Ectodermal cell (in vitro differentiated cells): ENCODE data around the gene CSMD2.
"Not testable (repeated sequence)": the region's sequence is repeated elsewhere in the genome, so short reads cannot be mapped to it uniquely, and the experiment has no call there.

Experiments
- H3K27ac ChIP-seq: 2 replicates; pipeline ENCODE4 v1.7.0; 2013; ENCODE audit warnings: mild to moderate bottlenecking, low read depth, low read length; ENCODE audit not compliant: insufficient read depth, poor library complexity, severe bottlenecking
- H3K27me3 ChIP-seq: 2 replicates; pipeline ENCODE4 v1.7.0; 2013; ENCODE audit warnings: mild to moderate bottlenecking, low read length; ENCODE audit not compliant: insufficient read depth, control insufficient read depth, poor library complexity, severe bottlenecking
- H3K36me3 ChIP-seq: one replicate; pipeline ENCODE4 v1.7.0; 2013; ENCODE audit warnings: low read length; ENCODE audit not compliant: control insufficient read depth, insufficient read depth
- H3K4me1 ChIP-seq: one replicate; pipeline ENCODE4 v1.7.0; 2013; ENCODE audit warnings: low read length; ENCODE audit not compliant: control insufficient read depth, insufficient read depth
- H3K4me3 ChIP-seq: 2 replicates; pipeline ENCODE4 v1.7.0; 2013; ENCODE audit warnings: low read depth, low read length, control low read depth; ENCODE audit not compliant: insufficient read depth
- H3K9me3 ChIP-seq: 2 replicates; pipeline ENCODE4 v1.7.0; 2013; ENCODE audit warnings: mild to moderate bottlenecking, low read length, moderate library complexity; ENCODE audit not compliant: control insufficient read depth
- WGBS, 2 experiments: methylation state at CpG; one replicate each; pipeline ENCODE4 v1.1.7; 2013; ENCODE audit warnings: missing lambda C conversion rate in 2 of 2; 5-methylcytosine and 5-hydroxymethylcytosine counted together

CSMD2 gene

DNA sequence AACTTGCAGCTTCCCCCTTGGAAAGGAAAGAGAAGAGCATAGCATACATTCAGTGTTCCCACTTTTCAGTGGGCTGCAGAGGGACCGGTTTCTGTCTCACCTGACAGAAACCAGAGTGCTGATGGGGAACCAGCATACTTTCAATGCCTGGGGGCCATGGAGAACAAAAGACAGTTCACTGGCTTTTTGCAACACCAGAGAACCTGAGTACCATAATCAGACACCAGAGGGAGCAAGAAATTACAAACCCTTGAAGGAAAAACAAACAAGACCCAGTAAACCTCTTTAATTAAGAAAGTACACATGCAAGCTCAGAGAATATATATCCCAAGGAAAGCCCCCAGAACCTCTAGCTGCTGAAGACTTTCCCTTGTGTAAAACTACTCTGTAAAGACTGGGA is 51.1 kb downstream of the CSMD2 start:
- H3K4me3 ChIP-seq: no peak overlapping the region
- WGBS, 2 experiments: 63 to 73% methylated on average over 1 of the region's 1 CpG

DNA sequence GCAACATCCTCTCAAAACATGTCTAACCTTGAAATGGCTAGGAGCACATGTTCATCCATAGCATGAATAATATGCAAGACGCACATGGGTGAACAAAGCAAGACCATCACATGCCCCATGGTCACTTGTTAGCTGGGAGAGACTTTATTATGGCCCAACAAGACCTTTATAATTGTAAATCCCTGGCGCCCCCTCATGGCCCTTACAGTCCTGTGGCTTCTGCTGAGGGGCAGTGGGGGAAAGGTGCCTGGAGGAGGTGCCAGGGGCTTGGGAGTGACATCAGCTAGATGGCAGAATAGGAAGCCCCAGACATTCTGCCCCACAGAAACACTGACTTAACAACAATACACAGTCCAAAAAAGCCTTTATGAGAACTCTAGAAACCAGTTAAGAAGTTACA is 51.7 kb downstream of the CSMD2 start:
- no peak overlapping the region for H3K4me3 ChIP-seq
- H3K9me3 ChIP-seq: no peaks in the 10 kb centered on the region
- 65 to 66% methylated on average over 2 of the region's 2 CpGs for WGBS, 2 experiments

More for the DNA sequence above, 51.1 kb downstream of the CSMD2 start:
- no peaks in the 10 kb centered on the region for H3K36me3 ChIP-seq
- H3K27ac ChIP-seq: no peak overlapping the region
- no peaks in the 10 kb centered on the region for H3K27me3 ChIP-seq
- peaks cover 3% of the 10 kb centered on the region for H3K4me1 ChIP-seq
- H3K9me3 ChIP-seq: no peaks in the 10 kb centered on the region

DNA sequence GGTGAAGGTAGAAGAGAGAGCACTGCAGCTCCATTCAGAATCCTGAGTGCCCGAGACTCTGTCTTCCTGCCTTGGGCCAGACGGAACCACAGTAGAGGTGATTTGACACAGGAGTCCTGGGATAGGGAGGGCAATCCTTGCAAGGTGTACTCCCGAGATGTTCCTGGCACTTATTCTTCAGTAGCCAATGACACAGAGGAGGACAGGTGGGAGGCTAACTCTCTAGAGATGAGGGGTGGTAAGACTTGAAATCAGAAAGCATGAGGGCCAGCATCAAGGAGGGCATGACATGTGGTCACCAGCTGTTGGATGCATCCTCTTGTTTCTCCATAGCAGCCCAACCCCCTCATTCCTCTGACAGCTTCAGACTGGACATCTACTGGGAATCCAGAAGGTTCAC is 56.3 kb downstream of the CSMD2 start:
- no peaks in the 10 kb centered on the region for H3K27me3 ChIP-seq
- no peak overlapping the region for H3K27ac ChIP-seq
- H3K4me1 ChIP-seq: peaks cover 3% of the 10 kb centered on the region
- 93% methylated on average over 3 of the region's 3 CpGs for WGBS, 2 experiments
- no peaks in the 10 kb centered on the region for H3K9me3 ChIP-seq
- H3K36me3 ChIP-seq: no peaks in the 10 kb centered on the region
- H3K4me3 ChIP-seq: no peak overlapping the region

More for the DNA sequence above, 51.7 kb downstream of the CSMD2 start:
- Histone ChIP-seq H3K27me3 (no peaks in the 10 kb centered on the region), H3K27ac (no peak overlapping the region), H3K4me1 (peaks cover 3% of the 10 kb centered on the region), H3K36me3 (no peaks in the 10 kb centered on the region)

DNA sequence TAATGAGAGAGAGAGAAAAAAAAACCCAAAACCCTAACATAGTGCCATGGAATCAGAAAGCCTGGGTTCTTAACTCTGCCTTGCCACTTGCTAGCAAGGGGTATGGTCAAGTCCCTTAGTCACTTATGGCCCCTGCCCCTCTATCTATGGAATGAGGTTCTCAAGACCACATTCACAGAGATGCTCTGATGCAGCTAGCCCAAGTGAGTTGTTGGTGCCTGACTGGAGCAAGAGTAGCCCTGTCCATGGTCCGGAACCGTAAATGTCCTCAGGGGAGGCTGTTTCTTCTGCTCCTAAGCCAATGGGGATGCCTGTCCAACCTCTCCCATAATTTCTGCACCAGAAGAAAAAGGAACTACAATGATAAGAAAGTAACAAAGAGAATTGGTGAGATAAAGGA is 56.8 kb downstream of the CSMD2 start:
- H3K4me3 ChIP-seq: no peak overlapping the region
- H3K9me3 ChIP-seq: no peaks in the 10 kb centered on the region
- H3K27me3 ChIP-seq: no peaks in the 10 kb centered on the region
- peaks cover 3% of the 10 kb centered on the region for H3K4me1 ChIP-seq
- no peaks in the 10 kb centered on the region for H3K36me3 ChIP-seq
- 96 to 100% methylated on average over 2 of the region's 2 CpGs for WGBS, 2 experiments
- H3K27ac ChIP-seq: no peak overlapping the region

DNA sequence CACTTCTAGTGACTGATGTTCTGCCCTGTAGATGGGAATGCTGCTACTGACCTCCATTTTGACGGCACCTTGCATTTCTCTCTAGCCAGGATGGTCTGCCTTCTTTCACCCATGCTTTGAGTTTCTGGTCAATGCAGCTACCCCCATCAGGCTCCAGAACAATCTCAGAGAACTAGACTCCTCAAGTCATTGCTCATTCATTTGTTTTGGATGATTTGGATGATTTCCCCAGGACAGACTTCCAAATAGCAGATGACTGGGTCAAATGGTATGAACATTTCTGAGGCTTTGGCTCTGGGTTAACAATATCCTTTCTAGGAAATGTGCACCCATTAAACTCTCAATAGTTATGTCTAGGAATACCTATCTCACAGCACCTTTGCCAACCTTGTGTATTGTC is 63.9 kb downstream of the CSMD2 start:
- Histone ChIP-seq H3K27ac (no peak overlapping the region), H3K27me3 (no peaks in the 10 kb centered on the region), H3K4me3 (no peak overlapping the region), H3K9me3 (no peaks in the 10 kb centered on the region), H3K36me3 (no peaks in the 10 kb centered on the region), H3K4me1 (no peaks in the 10 kb centered on the region)
- 97 to 98% methylated on average over 1 of the region's 1 CpG for WGBS, 2 experiments

DNA sequence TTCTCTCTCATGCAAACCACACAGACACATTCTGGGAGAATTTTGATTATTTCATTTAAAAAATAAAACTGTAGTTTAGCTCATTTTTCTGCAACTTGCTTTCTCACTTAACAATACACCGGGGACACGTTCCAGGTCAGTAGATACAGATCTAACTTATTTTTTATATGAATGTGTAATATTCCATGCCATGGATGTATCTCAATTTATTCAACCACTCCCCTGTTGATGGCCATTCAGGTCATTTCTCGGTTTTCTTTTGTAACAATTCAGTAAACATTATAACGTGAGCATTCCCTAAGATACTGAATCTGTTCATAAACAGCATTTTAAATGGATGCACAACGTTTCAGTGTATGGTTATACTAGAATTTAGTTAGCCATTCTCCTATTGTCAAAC is 64.7 kb downstream of the CSMD2 start:
- H3K4me1 ChIP-seq: no peaks in the 10 kb centered on the region
- WGBS, 2 experiments: 92 to 97% methylated on average over 3 of the region's 5 CpGs
- no peak overlapping the region for H3K4me3 ChIP-seq
- no peaks in the 10 kb centered on the region for H3K27me3 ChIP-seq
- H3K27ac ChIP-seq: no peak overlapping the region
- no peaks in the 10 kb centered on the region for H3K36me3 ChIP-seq
- H3K9me3 ChIP-seq: no peaks in the 10 kb centered on the region

DNA sequence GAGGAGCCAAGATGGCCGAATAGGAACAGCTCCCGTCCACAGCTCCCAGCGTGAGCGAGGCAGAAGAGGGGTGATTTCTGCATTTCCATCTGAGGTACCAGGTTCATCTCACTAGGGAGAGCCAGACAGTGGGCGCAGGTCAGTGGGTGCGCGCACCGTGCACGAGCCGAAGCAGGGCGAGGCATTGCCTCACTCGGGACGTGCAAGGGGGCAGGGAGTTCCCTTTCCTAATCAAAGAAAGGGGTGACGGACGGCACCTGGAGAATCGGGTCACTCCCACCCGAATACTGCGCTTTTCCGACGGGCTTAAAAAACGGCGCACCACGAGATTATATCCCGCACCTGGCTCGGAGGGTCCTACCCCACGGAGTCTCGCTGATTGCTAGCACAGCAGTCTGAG is 72.6 kb downstream of the CSMD2 start:
- not testable (repeated sequence) for H3K4me3 ChIP-seq, H3K4me1 ChIP-seq, H3K27me3 ChIP-seq, H3K36me3 ChIP-seq, H3K9me3 ChIP-seq, H3K27ac ChIP-seq
- 82 to 83% methylated on average over 13 to 17 of the region's 27 CpGs for WGBS, 2 experiments

DNA sequence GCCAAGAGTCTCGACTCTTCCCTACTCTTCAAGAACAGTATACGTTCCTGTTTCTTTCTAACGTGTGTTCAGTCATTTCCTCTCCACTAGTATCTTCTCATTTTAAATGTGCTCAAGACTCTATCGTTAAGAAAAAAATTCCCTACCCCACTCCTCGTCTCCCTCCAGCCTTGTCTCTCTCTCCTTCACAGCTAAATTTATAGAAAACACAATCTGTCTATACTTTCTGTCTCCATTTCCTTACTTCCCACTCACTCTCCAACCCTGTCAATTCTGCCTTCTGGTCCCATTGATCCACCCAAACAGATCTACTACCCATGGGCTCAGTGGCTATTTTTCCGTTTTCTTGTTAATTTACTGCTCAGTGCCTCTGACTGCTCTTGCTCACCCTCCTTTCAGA is 75.3 kb downstream of the CSMD2 start:
- no peaks in the 10 kb centered on the region for H3K9me3 ChIP-seq
- 92 to 94% methylated on average over 6 of the region's 6 CpGs for WGBS, 2 experiments
- peaks cover 3% of the 10 kb centered on the region for H3K4me1 ChIP-seq
- H3K27me3 ChIP-seq: no peaks in the 10 kb centered on the region
- no peak overlapping the region for H3K27ac ChIP-seq
- H3K4me3 ChIP-seq: no peak overlapping the region
- H3K36me3 ChIP-seq: peaks cover 3% of the 10 kb centered on the region

DNA sequence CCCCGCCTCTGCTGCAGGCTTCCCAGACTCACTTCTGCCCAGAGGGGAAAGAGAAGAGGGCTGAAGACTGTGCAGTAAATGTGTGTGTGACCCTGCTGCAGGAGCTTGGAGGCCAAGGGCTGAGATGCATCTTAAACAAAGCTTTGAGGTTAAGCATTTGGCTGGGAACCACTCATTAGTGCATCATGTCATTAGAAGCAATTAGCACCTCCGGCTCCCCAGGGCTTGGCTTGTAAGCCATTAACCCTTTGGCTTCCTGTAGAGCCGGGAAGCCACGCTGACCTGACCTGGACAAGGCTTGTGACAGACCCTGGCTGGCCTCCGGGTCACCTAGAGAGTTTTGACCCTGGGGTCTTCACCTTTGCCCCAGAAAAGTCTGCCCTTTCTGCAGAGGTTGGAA is 77.0 kb downstream of the CSMD2 start:
- peaks cover 3% of the 10 kb centered on the region for H3K4me1 ChIP-seq
- no peaks in the 10 kb centered on the region for H3K9me3 ChIP-seq
- H3K27ac ChIP-seq: no peak overlapping the region
- H3K4me3 ChIP-seq: no peak overlapping the region
- 77 to 85% methylated on average over 5 of the region's 5 CpGs for WGBS, 2 experiments
- H3K27me3 ChIP-seq: no peaks in the 10 kb centered on the region
- peaks cover 3% of the 10 kb centered on the region for H3K36me3 ChIP-seq

DNA sequence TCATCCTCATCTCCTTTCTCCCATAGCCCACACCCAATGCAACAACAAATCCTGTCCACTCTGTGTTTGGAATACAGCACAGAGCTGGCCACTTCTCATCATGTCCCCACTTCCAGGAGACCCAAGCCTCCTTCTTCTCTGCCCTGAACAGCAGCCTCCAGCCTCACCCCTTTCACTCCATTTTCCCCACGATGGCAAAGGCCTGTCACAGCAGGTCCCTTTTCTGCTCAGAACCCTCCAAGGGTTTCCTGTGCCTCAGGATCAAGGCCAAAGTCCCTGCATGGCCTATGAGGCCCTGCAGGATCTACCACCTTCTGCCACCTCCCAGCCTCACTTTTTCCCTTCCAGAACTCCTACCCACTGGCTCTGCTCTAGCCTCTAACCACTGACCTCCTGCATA is 78.5 kb downstream of the CSMD2 start:
- Histone ChIP-seq H3K27me3 (no peaks in the 10 kb centered on the region), H3K4me1 (peaks cover 3% of the 10 kb centered on the region), H3K36me3 (peaks cover 3% of the 10 kb centered on the region), H3K27ac (no peak overlapping the region), H3K4me3 (no peak overlapping the region), H3K9me3 (no peaks in the 10 kb centered on the region)
- 88 to 93% methylated on average over 1 of the region's 1 CpG for WGBS, 2 experiments

DNA sequence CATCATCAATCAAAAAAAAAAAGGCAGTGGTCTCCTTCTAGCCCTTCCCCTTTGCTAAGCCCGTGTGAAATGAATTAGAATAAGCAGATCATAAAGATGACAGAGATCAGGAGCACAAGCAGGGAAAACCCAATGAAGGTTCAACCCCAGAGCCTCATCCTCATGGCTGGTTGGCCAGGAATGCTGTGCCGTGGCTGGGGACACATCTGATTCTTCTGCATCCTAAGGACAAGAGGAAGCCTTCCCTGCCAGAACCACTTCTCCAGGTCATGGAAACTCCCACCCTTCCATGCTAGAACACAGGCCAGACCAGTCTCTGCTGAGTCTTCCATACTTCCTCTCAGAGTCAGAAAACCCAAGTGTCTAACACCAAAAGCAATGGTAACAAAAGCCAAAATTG is 81.1 kb downstream of the CSMD2 start:
- H3K27me3 ChIP-seq: no peaks in the 10 kb centered on the region
- H3K27ac ChIP-seq: no peak overlapping the region
- H3K4me3 ChIP-seq: no peak overlapping the region
- peaks cover 3% of the 10 kb centered on the region for H3K4me1 ChIP-seq
- H3K9me3 ChIP-seq: no peaks in the 10 kb centered on the region
- 89 to 90% methylated on average over 2 of the region's 2 CpGs for WGBS, 2 experiments
- H3K36me3 ChIP-seq: peaks cover 2% of the 10 kb centered on the region
